ENCODE results near the gene CCDC102B.

DNA sequence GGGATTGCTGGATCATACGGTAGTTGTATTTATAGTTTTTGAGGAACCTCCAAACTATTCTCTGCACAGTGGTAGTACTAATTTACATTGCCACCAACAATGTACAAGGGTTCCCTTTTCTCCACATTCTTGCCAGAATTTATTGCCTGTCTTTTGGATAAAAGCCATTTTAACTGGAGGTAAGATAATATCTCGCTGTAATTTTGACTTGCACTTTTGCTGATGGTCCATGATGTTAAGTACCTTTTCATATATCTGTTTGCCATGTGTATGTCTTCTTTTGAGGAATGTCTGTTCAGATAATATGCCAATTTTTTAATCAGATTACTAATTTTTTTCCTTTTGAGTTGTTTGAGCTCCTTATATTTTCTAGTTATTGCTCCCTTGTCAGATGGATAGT, 158.8 kb downstream of the CCDC102B start:
- TF ChIP-seq CTCF (IDR thresholded peaks at IDR 0.05) (no peak), POLR2A (IDR thresholded peaks at IDR 0.05) (no peak)

Data from ovary (tissue), 3 donors.